ENCODE data around the gene APBA1.

DNA sequence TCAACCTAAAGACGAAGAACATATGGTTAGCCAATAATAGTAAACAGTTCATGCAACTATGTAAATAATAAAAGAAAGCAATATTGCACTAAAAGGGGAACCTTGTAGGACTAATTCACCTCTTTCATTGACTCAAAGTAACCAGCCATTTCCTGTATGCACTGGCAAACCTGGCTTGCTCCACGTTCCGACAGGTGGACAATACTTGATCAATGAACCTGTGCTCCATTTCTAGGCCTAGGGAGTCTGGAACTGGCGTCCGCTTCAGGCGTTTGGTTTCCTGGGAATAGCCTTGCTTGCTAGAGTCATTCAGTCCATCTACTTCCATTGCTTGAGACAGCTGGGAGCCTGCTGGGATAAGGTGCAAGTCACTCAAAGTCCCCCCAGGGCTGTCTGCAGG is 46.0 kb upstream of the APBA1 start:
- TF ChIP-seq, protein P1, sequence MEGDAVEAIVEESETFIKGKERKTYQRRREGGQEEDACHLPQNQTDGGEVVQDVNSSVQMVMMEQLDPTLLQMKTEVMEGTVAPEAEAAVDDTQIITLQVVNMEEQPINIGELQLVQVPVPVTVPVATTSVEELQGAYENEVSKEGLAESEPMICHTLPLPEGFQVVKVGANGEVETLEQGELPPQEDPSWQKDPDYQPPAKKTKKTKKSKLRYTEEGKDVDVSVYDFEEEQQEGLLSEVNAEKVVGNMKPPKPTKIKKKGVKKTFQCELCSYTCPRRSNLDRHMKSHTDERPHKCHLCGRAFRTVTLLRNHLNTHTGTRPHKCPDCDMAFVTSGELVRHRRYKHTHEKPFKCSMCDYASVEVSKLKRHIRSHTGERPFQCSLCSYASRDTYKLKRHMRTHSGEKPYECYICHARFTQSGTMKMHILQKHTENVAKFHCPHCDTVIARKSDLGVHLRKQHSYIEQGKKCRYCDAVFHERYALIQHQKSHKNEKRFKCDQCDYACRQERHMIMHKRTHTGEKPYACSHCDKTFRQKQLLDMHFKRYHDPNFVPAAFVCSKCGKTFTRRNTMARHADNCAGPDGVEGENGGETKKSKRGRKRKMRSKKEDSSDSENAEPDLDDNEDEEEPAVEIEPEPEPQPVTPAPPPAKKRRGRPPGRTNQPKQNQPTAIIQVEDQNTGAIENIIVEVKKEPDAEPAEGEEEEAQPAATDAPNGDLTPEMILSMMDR (IDR thresholded peaks at IDR 0.05), result no peak
- TF ChIP-seq POLR2A (IDR thresholded peaks at IDR 0.05), result no peak
